PFSK-1 (cell line): Measurements from ENCODE around the gene ACSL3.

Experiments
- FOXP2 ChIP-seq: optimal IDR thresholded peaks from 2 replicates; pipeline ENCODE3; 2011; ENCODE audit warnings: borderline replicate concordance, control low read depth, inconsistent platforms; ENCODE audit not compliant: insufficient read depth; ENCODE audit errors: extremely low read length, extremely low read depth
- POLR2AphosphoS5 ChIP-seq: IDR thresholded peaks from 2 replicates; pipeline ENCODE4 v1.6.1; 2012; ENCODE audit warnings: low read depth, mild to moderate bottlenecking, control low read depth, low read length, moderate library complexity
- REST ChIP-seq, 2 experiments: IDR thresholded peaks; 2 replicates each; pipeline versions ENCODE4 v1.6.1 to v1.8.0; 2011 to 2012; ENCODE audit warnings: low read depth in 2 of 2, low read length in 2 of 2, control low read depth in 1 of 2, inconsistent platforms in 1 of 2, mild to moderate bottlenecking in 1 of 2, moderate library complexity in 1 of 2; ENCODE audit not compliant: insufficient read depth in 1 of 2
- SIN3A ChIP-seq: IDR thresholded peaks from 2 replicates; pipeline ENCODE4 v1.6.1; 2012; ENCODE audit warnings: mild to moderate bottlenecking, low read length, moderate library complexity, borderline replicate concordance; ENCODE audit not compliant: insufficient read depth
- TAF1 ChIP-seq: IDR thresholded peaks from 2 replicates; pipeline ENCODE4 v1.6.1; 2012; ENCODE audit warnings: low read length, control low read depth, borderline replicate concordance; ENCODE audit not compliant: insufficient read depth

Gene ACSL3

GRCh38 chr2:222887124-222887523 lies 26.3 kb downstream of the ACSL3 start:
- TF ChIP-seq SIN3A (no peak), TAF1 (no peak), FOXP2 (no peak), REST (IDR thresholded peaks at IDR 0.05; ENCODE audit: insufficient read depth in 1 of 2, low read depth in 2 of 2, low read length in 2 of 2) (no peak), POLR2AphosphoS5 (no peak)

GRCh38 chr2:222888716-222889115 lies 27.9 kb downstream of the ACSL3 start:
- no peak for TF ChIP-seq TAF1
- TF ChIP-seq FOXP2: no peak
- no peak for TF ChIP-seq SIN3A
- TF ChIP-seq REST (IDR thresholded peaks at IDR 0.05; ENCODE audit: insufficient read depth in 1 of 2, low read depth in 2 of 2, low read length in 2 of 2): no peak
- TF ChIP-seq POLR2AphosphoS5: no peak

GRCh38 chr2:222891890-222892289 lies 31.1 kb downstream of the ACSL3 start:
- TF ChIP-seq SIN3A: no peak
- TF ChIP-seq FOXP2: no peak
- TF ChIP-seq REST (IDR thresholded peaks at IDR 0.05; ENCODE audit: insufficient read depth in 1 of 2, low read depth in 2 of 2, low read length in 2 of 2): no peak
- TF ChIP-seq POLR2AphosphoS5: no peak
- no peak for TF ChIP-seq TAF1

GRCh38 chr2:222892321-222892720 lies 31.5 kb downstream of the ACSL3 start:
- TF ChIP-seq REST (IDR thresholded peaks at IDR 0.05; ENCODE audit: insufficient read depth in 1 of 2, low read depth in 2 of 2, low read length in 2 of 2): no peak
- TF ChIP-seq POLR2AphosphoS5: no peak
- no peak for TF ChIP-seq SIN3A
- TF ChIP-seq TAF1: no peak
- no peak for TF ChIP-seq FOXP2

GRCh38 chr2:222892761-222893160 lies 31.9 kb downstream of the ACSL3 start:
- TF ChIP-seq POLR2AphosphoS5 (no peak), SIN3A (no peak), TAF1 (no peak), FOXP2 (no peak)
